Activated CD4-positive, alpha-beta memory T cell treated with anti-CD3 and anti-CD28 coated beads, Interleukin-2, amount 10 ng/mL, durations not matched to agents 7 days and 5 days (primary cell): Measurements from ENCODE around the gene TNFRSF18. TPM values are rescaled to one million over a fixed set of nuclear protein-coding genes. Genes with fewer than 3 reads are reported as not detected.

ENCODE experiments used
- CTCF ChIA-PET: fragments of 350-600 bp; sonication (Branson Sonifier 250); formaldehyde crosslinking; loops from one replicate; lab custom pipeline; 2021; ENCODE audit warnings: antibody characterized with exemption, inconsistent platforms; lab: Charles Lee
- POLR2A ChIA-PET: fragments of 350-600 bp; sonication (Branson Sonifier 250); formaldehyde crosslinking; loops from one replicate; lab custom pipeline; 2021; ENCODE audit warnings: antibody characterized with exemption; lab: Charles Lee
- DNase-seq: peaks from one replicate; pipeline ENCODE4 v3.0.0-alpha.2; 2020
- H3K27ac Mint-ChIP-seq: one replicate; pipeline ENCODE4 v1.8.0; 2021; ENCODE audit warnings: mild to moderate bottlenecking, mixed read lengths
- H3K27me3 Mint-ChIP-seq: one replicate; pipeline ENCODE4 v1.8.0; 2021; ENCODE audit warnings: mixed read lengths
- H3K36me3 Mint-ChIP-seq: one replicate; pipeline ENCODE4 v1.8.0; 2021; ENCODE audit warnings: low read depth, mixed read lengths
- H3K4me1 Mint-ChIP-seq: one replicate; pipeline ENCODE4 v1.8.0; 2021; ENCODE audit warnings: mixed read lengths
- H3K4me3 Mint-ChIP-seq: one replicate; pipeline ENCODE4 v1.8.0; 2021; ENCODE audit warnings: mild to moderate bottlenecking, mixed read lengths
- H3K9me3 Mint-ChIP-seq: one replicate; pipeline ENCODE4 v1.8.0; 2021; ENCODE audit warnings: mixed read lengths
- total RNA-seq, 2 experiments: library from RNA; stranded (reverse); gene quantifications; one replicate each; pipeline ENCODE4 v1.2.3, GENCODE V29; 2021

Gene TNFRSF18
- total RNA-seq, 2 experiments from 2014 or later, result 115 to 116 TPM

DNA sequence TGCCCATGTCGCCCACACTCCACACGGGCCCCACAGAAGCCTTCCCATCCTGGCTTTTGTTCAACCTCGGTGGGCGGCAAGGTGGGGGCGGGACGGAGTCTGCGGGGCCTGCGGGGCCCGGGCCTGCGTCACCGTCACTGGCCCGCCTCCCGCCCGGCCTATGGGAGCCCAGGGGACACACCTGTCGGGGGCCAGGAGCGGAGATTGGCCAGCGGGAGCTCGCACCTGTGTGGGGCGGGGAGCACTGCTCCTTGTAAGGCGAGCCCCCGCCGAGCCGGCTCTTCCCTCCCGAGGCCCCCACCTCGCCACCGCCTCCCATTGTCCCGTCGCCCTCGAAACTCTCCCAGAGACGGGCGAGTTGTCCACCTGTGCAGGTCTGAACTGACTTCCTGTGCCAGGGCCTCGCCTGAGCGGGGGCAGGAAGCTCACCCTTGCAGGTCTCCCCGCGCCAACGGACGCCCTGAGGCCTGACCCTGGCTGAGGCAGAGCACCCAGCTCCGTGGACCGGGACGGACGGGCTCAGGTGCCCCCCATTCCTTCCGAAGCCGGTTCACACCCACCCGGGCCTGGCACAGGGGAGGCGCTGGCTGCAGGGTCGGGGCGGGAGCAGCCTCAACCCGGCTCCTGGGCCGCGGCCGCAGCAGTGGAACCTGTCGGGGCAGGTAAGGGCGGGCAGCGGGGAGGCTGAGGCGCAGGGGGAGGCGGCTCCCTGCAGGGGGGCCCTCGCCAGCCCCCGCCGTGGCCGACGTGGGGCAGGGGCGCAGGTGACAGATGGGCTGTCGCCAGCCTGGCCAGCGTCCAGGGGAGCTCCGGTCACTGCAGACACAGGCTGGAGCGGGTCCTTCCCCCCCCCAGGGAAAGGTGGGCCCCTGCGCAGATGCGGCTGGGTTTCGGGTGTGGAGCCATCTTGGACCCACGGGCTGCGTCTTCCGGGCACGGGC, 43.5 kb downstream of the TNFRSF18 start:
- Mint-ChIP-seq H3K9me3 (no peaks in the 10 kb centered on the region), H3K27me3 (peaks cover 1% of the 10 kb centered on the region), H3K36me3 (no peaks in the 10 kb centered on the region), H3K4me1 (no peaks in the 10 kb centered on the region), H3K4me3 (no peak overlapping the region), H3K27ac (no peak overlapping the region)
- no peak for DNase-seq
- ChIA-PET CTCF (no interaction called here), POLR2A (interaction anchor here (1.0 kb wide), 1 partner anchor 9 kb away, joined by 3 read pairs; no protein-coding TSS in a partner anchor)

DNA sequence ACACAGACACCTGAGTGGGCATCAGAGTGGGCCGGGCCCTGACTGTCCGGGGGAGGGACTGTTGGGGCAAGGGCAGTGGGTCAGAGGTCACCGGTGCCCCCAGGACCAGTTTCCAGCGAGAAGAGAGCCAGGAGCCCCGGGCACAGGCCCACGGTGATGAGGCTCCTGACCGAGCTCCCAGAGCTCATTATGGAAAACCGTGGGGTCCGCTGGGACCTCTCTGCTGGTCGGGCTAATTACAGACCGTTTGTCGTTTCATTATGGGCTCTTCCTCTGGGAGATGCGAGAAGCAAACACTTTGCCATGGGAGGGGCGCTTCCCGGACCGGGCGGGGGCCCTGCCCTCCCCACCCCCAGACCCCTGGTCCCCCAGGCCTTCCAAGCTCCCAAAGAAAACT, 44.7 kb downstream of the TNFRSF18 start:
- ChIA-PET POLR2A (interaction anchor here (1.2 kb wide), 1 partner anchor 113 kb away, joined by 3 read pairs; no protein-coding TSS in a partner anchor), CTCF (no interaction called here)
- DNase-seq, result no peak
- H3K9me3 Mint-ChIP-seq, result no peaks in the 10 kb centered on the region
- peaks cover 1% of the 10 kb centered on the region for H3K27me3 Mint-ChIP-seq
- H3K27ac Mint-ChIP-seq, result no peak overlapping the region
- peaks cover 1% of the 10 kb centered on the region for H3K4me1 Mint-ChIP-seq
- no peak overlapping the region for H3K4me3 Mint-ChIP-seq
- no peaks in the 10 kb centered on the region for H3K36me3 Mint-ChIP-seq

DNA sequence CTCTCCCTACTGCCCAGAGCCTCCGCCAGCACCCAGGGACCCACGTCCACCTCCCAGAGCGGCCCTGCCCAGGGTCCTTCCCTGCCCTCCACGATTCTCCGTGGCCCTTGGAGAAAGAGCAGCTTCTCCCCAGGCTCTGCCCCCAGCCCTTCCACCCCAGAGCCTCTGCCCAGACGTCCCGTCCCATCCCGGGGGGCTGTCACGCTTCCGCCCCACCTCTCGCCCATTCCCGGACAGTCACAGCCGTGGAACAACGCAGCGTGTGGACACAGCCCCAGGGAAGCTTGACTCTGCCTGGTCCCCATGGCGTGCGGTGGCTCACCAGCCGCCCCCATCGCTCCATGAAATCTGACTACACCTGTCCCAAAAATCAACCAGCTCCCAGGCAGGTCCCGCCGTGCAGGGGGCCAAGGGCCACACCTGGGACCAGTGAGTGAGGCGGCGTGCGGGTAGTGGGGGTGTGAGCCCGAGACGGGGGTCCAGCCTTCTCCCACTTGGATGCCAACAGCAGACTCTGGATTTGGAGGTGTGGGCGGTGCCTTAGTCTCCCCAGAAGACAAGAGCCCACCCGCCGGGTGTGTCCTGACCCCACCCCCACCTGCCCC, 45.2 kb downstream of the TNFRSF18 start:
- H3K27me3 Mint-ChIP-seq, result peaks cover 1% of the 10 kb centered on the region
- no peaks in the 10 kb centered on the region for H3K36me3 Mint-ChIP-seq
- H3K4me3 Mint-ChIP-seq, result no peak overlapping the region
- H3K9me3 Mint-ChIP-seq, result no peaks in the 10 kb centered on the region
- POLR2A ChIA-PET, result interaction anchor here (1.2 kb wide), 1 partner anchor 113 kb away, joined by 3 read pairs; no protein-coding TSS in a partner anchor
- H3K4me1 Mint-ChIP-seq, result peaks cover 1% of the 10 kb centered on the region
- CTCF ChIA-PET, result interaction anchor here (0.5 kb wide), 1 partner anchor 159 kb away, joined by 3 read pairs; no protein-coding TSS in a partner anchor
- H3K27ac Mint-ChIP-seq, result no peak overlapping the region
- no peak for DNase-seq

DNA sequence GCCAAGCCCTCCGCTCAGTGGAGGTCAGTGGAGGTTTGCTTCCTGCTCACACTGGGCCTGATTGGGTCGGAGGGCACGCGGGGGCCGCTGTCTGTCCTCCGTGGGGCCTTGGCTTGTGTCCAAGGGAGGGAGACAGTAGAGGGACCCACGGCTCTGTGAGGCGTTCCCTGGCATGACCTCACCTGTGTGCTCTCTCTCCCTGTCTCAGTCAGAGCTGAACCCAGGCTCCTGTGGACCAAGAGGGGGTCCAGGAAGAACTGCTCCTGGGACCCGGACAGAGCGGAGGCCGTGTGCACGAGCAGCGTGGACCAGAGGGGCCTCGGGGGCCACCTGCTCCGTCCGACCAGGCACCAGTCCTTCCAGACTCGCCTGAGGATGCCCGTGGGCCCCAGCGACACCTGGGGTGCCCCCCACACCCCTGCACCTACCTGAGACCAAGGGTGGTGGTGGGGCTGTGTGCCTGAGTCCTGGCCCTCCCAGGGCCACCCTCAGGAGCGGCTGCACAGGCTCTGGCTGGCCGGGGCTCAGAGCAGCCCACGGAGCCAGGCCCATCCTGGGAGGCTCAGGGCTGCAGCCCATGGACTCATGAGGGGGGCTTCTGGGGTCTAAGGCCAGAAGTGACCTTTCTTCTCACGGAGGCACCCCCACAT, 46.0 kb downstream of the TNFRSF18 start:
- DNase-seq, result no peak
- Mint-ChIP-seq H3K36me3 (no peaks in the 10 kb centered on the region), H3K4me3 (no peak overlapping the region), H3K27me3 (peaks cover 1% of the 10 kb centered on the region), H3K27ac (no peak overlapping the region), H3K9me3 (no peaks in the 10 kb centered on the region), H3K4me1 (peaks cover 1% of the 10 kb centered on the region)
- POLR2A ChIA-PET, result no interaction called here
- CTCF ChIA-PET, result no interaction called here

DNA sequence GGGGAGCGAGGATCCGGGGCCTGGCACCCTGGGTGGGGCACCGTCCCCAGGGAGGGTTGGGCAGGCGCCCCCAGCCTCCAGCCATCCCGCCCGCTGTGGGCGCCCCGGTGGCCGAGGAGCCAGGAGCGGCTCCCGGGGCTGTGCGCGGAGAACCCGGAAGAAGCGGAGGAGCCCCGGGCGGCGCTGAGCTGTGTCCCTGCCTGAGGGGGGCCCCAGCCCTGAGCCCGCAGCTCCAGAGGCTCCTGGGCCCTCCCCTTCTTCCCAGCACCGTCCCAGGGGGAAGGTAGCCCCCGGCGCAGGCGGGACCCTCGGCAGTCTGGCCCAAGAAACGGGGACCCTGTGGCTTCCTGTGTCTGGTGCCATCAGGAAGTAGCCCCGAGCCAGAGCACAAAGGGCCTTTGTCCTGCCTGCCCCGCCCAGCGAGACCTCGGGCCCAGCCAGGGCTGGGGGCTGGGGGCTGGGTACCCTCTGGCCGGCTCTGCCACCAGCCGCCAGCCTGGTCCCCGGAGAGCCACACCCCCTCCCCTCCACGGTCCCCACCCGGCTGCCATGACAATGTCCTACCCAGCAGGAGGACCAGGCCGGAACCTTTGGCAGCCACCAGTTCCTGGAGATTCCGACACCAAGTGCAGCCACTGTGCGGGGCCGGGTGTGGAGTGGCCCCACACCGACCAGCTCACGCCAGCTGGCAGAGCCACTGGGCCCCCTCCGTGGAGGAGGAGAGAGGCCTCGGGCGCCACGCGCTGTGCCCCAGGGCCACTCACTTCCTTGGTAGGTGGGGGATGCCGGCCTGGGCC, 48.3 kb downstream of the TNFRSF18 start:
- DNase-seq, result peak; percentile 48
- CTCF ChIA-PET, result interaction anchor here (0.6 to 1.1 kb wide), 3 partner anchors 36 to 50 kb away, joined by 3 read pairs; no protein-coding TSS in a partner anchor

DNA sequence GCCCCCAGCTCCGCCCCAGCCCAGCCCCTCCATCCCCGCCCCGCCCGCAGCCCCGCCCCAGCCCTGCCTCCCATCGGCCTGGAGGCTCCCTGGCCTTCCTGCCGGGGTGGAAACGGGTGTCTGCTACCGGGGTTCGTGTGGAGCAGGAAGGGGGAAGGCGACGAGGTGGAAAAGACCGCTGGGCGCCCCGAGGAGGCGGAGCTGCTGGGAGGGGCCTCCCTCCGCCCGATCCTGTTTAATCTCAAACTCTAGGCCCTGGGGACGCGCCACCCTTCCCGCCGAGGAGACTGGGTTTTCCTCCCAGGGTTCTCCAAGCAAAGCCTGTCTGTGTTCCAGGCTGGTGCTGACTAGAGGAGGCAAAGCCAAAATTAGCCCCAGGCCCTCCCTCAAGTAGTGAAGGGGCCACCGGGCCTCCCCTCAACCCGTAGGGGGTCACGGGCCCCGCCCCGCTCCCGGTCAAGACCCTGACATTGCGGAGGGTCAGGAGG, 48.9 kb downstream of the TNFRSF18 start:
- Mint-ChIP-seq H3K4me1 (peaks cover 1% of the 10 kb centered on the region), H3K36me3 (peaks cover 13% of the 10 kb centered on the region), H3K4me3 (peak overlapping the region; percentile 69), H3K27me3 (peaks cover 2% of the 10 kb centered on the region), H3K27ac (peak overlapping the region; percentile 54), H3K9me3 (peaks cover 14% of the 10 kb centered on the region)
- DNase-seq, result peak; percentile 73
- POLR2A ChIA-PET, result interaction anchor here (1.0 to 3.4 kb wide), 13 partner anchors 10 to 168 kb away, joined by 3 to 17 read pairs (median 4); partner anchors contain the start of genes TNFRSF18 and TTLL10
- CTCF ChIA-PET, result interaction anchor here (0.7 to 1.1 kb wide), 3 partner anchors 35 to 51 kb away, joined by 3 read pairs; no protein-coding TSS in a partner anchor

More for the DNA sequence above, 48.3 kb downstream of the TNFRSF18 start:
- peaks cover 7% of the 10 kb centered on the region for H3K36me3 Mint-ChIP-seq
- POLR2A ChIA-PET, result interaction anchor here (1.0 to 3.4 kb wide), 11 partner anchors 10 to 167 kb away, joined by 3 to 17 read pairs (median 4); partner anchors contain the start of gene TTLL10
- H3K9me3 Mint-ChIP-seq, result peaks cover 8% of the 10 kb centered on the region
- H3K4me1 Mint-ChIP-seq, result peaks cover 1% of the 10 kb centered on the region
- no peak overlapping the region for H3K27ac Mint-ChIP-seq
- peak overlapping the region; percentile 60 for H3K4me3 Mint-ChIP-seq
- peaks cover 2% of the 10 kb centered on the region for H3K27me3 Mint-ChIP-seq

DNA sequence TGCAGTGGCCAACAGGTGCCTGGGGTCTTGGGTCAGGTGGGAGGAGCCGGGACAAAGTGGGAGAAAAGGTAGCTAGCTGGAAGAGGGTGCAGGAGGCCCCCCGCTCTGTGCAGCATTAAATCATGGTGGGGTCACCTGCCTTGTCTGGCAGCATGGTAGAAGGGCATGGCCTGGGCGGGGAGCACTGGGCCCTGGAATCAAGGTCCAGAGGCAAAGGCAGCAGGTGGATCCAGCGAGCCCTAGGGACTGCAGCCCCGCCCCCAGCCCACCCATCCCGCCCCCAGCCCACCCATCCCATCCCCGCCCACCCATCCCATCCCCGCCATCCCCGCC, 49.4 kb downstream of the TNFRSF18 start:
- Mint-ChIP-seq H3K36me3 (peaks cover 17% of the 10 kb centered on the region), H3K9me3 (peaks cover 18% of the 10 kb centered on the region), H3K27me3 (peaks cover 2% of the 10 kb centered on the region), H3K27ac (no peak overlapping the region), H3K4me1 (peaks cover 1% of the 10 kb centered on the region), H3K4me3 (no peak overlapping the region)
- DNase-seq, result no peak
- POLR2A ChIA-PET, result interaction anchor here (0.8 to 3.4 kb wide), 10 partner anchors 8 to 168 kb away, joined by 3 to 17 read pairs (median 4); partner anchors contain the start of genes TNFRSF18 and TTLL10
- CTCF ChIA-PET, result interaction anchor here (0.7 kb wide), 1 partner anchor 35 kb away, joined by 3 read pairs; no protein-coding TSS in a partner anchor

DNA sequence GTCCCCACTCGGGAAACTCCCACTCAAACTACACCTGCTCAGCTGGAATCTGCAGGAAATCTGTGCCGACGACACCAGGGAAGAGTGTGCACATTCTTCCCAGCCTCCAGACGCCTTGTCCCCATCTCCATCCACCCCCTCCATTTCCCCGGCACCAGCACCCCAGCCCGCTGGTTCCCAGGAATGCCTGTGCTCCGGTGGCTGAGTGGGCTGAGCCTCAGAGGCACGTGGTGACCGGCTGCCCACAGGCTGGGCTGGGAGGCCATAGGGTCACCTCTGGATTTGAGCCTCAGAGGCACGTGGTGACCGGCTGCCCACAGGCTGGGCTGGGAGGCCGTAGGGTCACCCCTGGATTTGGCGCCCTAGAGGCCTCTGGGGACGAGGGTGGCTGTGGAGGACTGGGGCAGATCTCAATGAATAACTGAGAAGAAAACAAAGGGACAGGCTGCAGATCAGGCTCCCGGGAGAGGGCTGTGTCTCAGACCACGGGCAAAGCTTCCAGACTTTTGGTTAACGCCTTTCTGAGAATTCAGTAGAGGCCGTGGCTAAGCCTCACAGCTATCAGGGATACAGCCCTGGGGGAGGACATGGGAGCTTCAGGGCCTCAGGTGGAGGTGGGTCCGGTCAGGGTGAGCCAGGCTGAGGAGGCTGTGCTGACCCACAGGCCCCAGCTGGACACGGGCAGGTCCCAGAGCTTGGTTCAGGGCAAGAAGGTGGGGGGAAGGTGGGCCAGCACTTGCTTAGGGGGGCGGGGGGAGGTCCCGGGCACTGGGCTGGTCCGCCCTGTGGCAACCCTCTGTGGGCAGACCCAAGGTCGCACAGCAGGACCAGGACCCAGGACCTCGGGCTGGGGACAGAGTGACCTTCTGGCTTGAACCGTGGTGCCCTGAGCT, 50.0 kb downstream of the TNFRSF18 start:
- Mint-ChIP-seq H3K4me3 (peak overlapping the region; percentile 21), H3K4me1 (peaks cover 1% of the 10 kb centered on the region), H3K9me3 (peaks cover 18% of the 10 kb centered on the region), H3K36me3 (peaks cover 17% of the 10 kb centered on the region), H3K27me3 (peaks cover 2% of the 10 kb centered on the region), H3K27ac (no peak overlapping the region)
- no peak for DNase-seq
- POLR2A ChIA-PET, result interaction anchor here (0.8 to 3.4 kb wide), 6 partner anchors 8 to 169 kb away, joined by 3 to 17 read pairs (median 4); partner anchors contain the start of gene TNFRSF18
- CTCF ChIA-PET, result interaction anchor here (0.7 to 1.3 kb wide), 2 partner anchors 34 kb away, joined by 3 to 4 read pairs; no protein-coding TSS in a partner anchor

DNA sequence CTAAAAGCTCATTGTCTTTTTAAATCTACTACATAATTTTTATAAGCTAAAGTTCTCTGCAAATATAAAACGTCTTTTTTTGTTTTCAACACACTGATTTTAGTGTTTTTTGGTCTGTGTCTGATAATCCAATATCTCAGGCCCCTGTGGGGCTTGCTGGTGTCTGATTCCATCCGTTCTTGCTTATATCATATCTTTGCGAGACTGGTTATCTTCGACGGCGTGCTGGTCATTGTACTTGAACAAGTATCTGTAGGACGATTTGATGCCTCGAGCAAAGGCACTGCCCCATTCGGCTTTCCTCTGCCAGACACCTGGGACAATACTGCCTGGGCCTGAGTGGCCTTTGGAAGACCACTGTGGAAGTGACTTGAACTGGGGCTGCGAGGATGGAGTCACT, 51.1 kb downstream of the TNFRSF18 start:
- CTCF ChIA-PET, result interaction anchor here (1.3 kb wide), 1 partner anchor 33 kb away, joined by 4 read pairs; no protein-coding TSS in a partner anchor
- DNase-seq, result no peak

DNA sequence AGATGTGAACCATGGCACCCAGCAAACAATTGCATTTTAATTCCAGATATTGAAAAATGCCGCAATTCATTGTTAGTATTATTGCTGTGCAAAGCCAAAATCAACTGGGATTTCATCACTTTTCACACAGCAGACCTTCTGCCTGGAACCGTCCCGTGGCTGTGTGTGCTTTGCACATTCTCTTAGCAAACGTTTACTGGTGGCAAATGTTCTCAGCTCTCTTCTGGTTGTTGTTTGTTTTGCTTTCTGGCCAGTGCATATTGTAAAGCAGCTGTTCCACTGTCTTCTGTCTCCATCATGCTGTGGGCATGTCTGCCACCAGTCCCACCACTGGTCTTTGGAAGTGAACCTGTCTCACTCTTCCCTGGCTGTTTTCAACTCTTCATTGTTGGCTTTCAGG, 52.5 kb downstream of the TNFRSF18 start:
- no peak overlapping the region for H3K4me3 Mint-ChIP-seq
- peaks cover 17% of the 10 kb centered on the region for H3K36me3 Mint-ChIP-seq
- peaks cover 2% of the 10 kb centered on the region for H3K27me3 Mint-ChIP-seq
- peaks cover 18% of the 10 kb centered on the region for H3K9me3 Mint-ChIP-seq
- peaks cover 1% of the 10 kb centered on the region for H3K4me1 Mint-ChIP-seq
- no peak overlapping the region for H3K27ac Mint-ChIP-seq
- ChIA-PET CTCF (no interaction called here), POLR2A (no interaction called here)
- no peak for DNase-seq

More for the DNA sequence above, 51.1 kb downstream of the TNFRSF18 start:
- no peak overlapping the region for H3K4me3 Mint-ChIP-seq
- POLR2A ChIA-PET, result interaction anchor here (1.0 kb wide), 1 partner anchor 19 kb away, joined by 3 read pairs; no protein-coding TSS in a partner anchor
- no peak overlapping the region for H3K27ac Mint-ChIP-seq
- peaks cover 17% of the 10 kb centered on the region for H3K36me3 Mint-ChIP-seq
- peaks cover 18% of the 10 kb centered on the region for H3K9me3 Mint-ChIP-seq
- peaks cover 1% of the 10 kb centered on the region for H3K4me1 Mint-ChIP-seq
- H3K27me3 Mint-ChIP-seq, result peaks cover 2% of the 10 kb centered on the region
